ENCODE data around the gene FRY.

- no peak for TF ChIP-seq CTCF (conservative IDR thresholded peaks at IDR 0.05)
- no peak for TF ChIP-seq ZFX (IDR thresholded peaks at IDR 0.05)
These were observed 54.8 kb downstream of the FRY start for GRCh38 chr13:32086366-32086765.

Measured in C4-2B (cell line).